ENCODE data around the gene NCL. TPM values are rescaled to one million over a fixed set of nuclear protein-coding genes. Genes with fewer than 3 reads are reported as not detected.

NCL gene
- total and polyA plus RNA-seq, 2 donors from 2014 or later, result 191 to 382 TPM

DNA sequence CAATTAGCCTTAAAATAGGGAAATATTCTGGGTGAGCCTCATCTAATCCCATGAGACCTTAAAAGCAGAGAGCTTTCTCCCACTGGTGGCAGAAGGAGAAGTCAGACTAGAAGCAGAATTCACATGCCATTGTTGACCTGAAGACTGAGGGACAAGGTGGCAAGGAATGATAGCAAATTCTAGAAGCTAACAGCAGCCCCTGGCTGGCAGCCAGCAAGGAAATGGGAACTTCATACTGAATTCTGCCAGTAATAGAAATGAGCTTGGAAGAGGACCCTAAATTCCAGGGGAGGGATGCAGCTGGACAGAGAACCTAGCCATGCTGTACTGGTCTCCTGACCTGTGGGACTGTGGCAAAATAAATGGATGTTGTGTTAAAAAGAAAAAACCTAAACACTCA is 49.3 kb downstream of the NCL start:
- no peaks in the 10 kb centered on the region for H3K9me3 ChIP-seq (ENCODE audit: control insufficient read depth in 2 of 3, insufficient read depth in 1 of 3, low read length in 3 of 3)
- H3K4me1 ChIP-seq (ENCODE audit: control insufficient read depth in 2 of 3, insufficient read depth in 2 of 3, low read depth in 1 of 3, low read length in 3 of 3), result peaks cover 0 to 11% (median 0%) of the 10 kb centered on the region in 3 donors
- TF ChIP-seq, protein P1, sequence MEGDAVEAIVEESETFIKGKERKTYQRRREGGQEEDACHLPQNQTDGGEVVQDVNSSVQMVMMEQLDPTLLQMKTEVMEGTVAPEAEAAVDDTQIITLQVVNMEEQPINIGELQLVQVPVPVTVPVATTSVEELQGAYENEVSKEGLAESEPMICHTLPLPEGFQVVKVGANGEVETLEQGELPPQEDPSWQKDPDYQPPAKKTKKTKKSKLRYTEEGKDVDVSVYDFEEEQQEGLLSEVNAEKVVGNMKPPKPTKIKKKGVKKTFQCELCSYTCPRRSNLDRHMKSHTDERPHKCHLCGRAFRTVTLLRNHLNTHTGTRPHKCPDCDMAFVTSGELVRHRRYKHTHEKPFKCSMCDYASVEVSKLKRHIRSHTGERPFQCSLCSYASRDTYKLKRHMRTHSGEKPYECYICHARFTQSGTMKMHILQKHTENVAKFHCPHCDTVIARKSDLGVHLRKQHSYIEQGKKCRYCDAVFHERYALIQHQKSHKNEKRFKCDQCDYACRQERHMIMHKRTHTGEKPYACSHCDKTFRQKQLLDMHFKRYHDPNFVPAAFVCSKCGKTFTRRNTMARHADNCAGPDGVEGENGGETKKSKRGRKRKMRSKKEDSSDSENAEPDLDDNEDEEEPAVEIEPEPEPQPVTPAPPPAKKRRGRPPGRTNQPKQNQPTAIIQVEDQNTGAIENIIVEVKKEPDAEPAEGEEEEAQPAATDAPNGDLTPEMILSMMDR (IDR thresholded peaks at IDR 0.05; ENCODE audit: borderline replicate concordance, extremely low read depth, insufficient read depth), result no peak
- FAIRE-seq (no peak), DNase-seq (peak in 1 of 5 donors; percentile 23)
- H3K36me3 ChIP-seq (ENCODE audit: control insufficient read depth in 2 of 3, insufficient read depth in 3 of 3, low read length in 3 of 3), result no peaks in the 10 kb centered on the region
- no peak overlapping the region for H3K9ac ChIP-seq (ENCODE audit: low read length in 3 of 3)
- no peaks in the 10 kb centered on the region for H3K27me3 ChIP-seq (ENCODE audit: control insufficient read depth, insufficient read depth, low read length)
- no peak overlapping the region for H3K27ac ChIP-seq (ENCODE audit: low read depth in 2 of 2, low read length in 2 of 2)
- intact Hi-C loops (cut with DNase I), result no loop called here
- H3K4me3 ChIP-seq (ENCODE audit: low read length in 3 of 3), result no peak overlapping the region

DNA sequence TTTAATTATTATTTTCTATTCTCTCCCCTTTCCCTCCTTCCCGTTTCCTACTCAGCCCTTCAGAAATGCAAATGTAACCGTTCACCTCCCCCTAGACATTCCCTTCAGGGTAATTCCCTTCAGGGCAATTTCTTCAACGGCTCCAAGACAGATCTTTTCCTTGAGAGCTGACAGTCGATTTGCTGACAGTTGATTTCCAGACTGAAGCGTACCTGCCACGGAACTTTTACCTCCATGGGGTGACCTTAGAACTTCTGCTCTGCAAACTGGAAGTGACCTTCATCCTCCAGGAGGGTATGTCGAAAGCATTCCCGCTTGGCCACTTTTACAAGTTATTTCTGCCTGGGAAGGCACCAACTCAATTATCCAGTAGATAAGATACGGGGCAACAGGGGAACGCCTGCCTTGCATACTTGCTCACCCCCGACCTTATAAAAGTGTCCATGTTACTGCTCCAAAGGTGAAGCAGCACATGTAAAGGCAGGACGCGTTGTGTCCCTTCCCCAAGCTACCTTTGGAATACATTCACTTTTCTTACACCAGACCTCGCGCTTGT is 50.3 kb downstream of the NCL start:
- H3K9me3 ChIP-seq (ENCODE audit: control insufficient read depth in 2 of 3, insufficient read depth in 1 of 3, low read length in 3 of 3), result no peaks in the 10 kb centered on the region
- H3K27ac ChIP-seq (ENCODE audit: low read depth in 2 of 2, low read length in 2 of 2), result no peak overlapping the region
- no peak for FAIRE-seq
- peak in 1 of 5 donors; percentile 1 for DNase-seq
- H3K36me3 ChIP-seq (ENCODE audit: control insufficient read depth in 2 of 3, insufficient read depth in 3 of 3, low read length in 3 of 3), result no peaks in the 10 kb centered on the region
- no peak overlapping the region for H3K9ac ChIP-seq (ENCODE audit: low read length in 3 of 3)
- TF ChIP-seq, protein P1 (IDR thresholded peaks at IDR 0.05; ENCODE audit: borderline replicate concordance, extremely low read depth, insufficient read depth), result no peak
- intact Hi-C loops (cut with DNase I), result no loop called here
- H3K4me3 ChIP-seq (ENCODE audit: low read length in 3 of 3), result no peak overlapping the region
- H3K4me1 ChIP-seq (ENCODE audit: control insufficient read depth in 2 of 3, insufficient read depth in 2 of 3, low read depth in 1 of 3, low read length in 3 of 3), result peaks cover 0 to 11% (median 0%) of the 10 kb centered on the region in 3 donors
- H3K27me3 ChIP-seq (ENCODE audit: control insufficient read depth, insufficient read depth, low read length), result no peaks in the 10 kb centered on the region

DNA sequence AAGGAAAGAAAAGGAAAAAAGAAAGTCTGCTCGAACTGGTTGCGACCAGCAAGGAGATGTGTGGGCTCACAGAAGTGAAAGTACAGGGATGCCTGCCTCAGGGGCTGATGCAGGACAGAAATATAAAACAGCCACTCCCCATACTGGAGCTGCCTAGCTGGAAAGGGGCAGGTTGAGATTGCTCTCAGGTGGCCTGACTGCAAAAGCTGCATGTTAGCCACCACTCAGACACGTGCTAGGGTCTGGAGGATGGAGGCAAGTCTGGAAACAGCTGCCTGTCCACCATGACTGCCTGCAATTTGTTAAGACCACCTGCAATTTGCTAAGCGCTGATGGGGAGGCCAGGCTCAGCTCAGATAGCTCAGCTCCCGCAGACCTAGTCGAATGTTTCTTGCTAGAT is 50.8 kb downstream of the NCL start:
- Histone ChIP-seq H3K9ac (ENCODE audit: low read length in 3 of 3) (no peak overlapping the region), H3K27me3 (ENCODE audit: control insufficient read depth, insufficient read depth, low read length) (no peaks in the 10 kb centered on the region), H3K4me3 (ENCODE audit: low read length in 3 of 3) (no peak overlapping the region), H3K9me3 (ENCODE audit: control insufficient read depth in 2 of 3, insufficient read depth in 1 of 3, low read length in 3 of 3) (no peaks in the 10 kb centered on the region), H3K4me1 (ENCODE audit: control insufficient read depth in 2 of 3, insufficient read depth in 2 of 3, low read depth in 1 of 3, low read length in 3 of 3) (peaks cover 0 to 11% (median 0%) of the 10 kb centered on the region in 3 donors), H3K27ac (ENCODE audit: low read depth in 2 of 2, low read length in 2 of 2) (no peak overlapping the region), H3K36me3 (ENCODE audit: control insufficient read depth in 2 of 3, insufficient read depth in 3 of 3, low read length in 3 of 3) (no peaks in the 10 kb centered on the region)
- intact Hi-C loops (cut with DNase I), result no loop called here
- FAIRE-seq (no peak), DNase-seq (peak in 1 of 5 donors; percentile 45)
- TF ChIP-seq, protein P1 (IDR thresholded peaks at IDR 0.05; ENCODE audit: borderline replicate concordance, extremely low read depth, insufficient read depth), result no peak

DNA sequence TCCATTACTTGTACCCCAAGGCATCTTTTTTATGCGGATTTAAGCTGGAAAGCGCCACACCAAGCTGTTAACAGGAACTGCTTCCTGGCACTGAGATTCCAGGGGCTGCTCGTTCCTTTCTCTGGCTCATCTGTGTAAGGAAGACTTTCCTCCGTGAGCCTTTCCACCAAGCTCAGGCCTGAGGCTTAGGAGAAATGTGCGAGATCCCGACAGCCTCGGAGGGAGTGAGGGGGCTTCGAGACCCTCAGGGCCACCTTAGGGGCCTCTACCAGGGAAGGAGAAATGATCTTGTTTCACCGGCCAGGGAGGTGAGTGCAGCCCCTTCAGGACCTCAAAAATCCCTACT is 51.7 kb downstream of the NCL start:
- Histone ChIP-seq H3K9me3 (ENCODE audit: control insufficient read depth in 2 of 3, insufficient read depth in 1 of 3, low read length in 3 of 3) (no peaks in the 10 kb centered on the region), H3K27ac (ENCODE audit: low read depth in 2 of 2, low read length in 2 of 2) (peak overlapping the region in 1 of 2 donors; percentile 85), H3K9ac (ENCODE audit: low read length in 3 of 3) (peak overlapping the region in 1 of 3 donors; percentile 61), H3K36me3 (ENCODE audit: control insufficient read depth in 2 of 3, insufficient read depth in 3 of 3, low read length in 3 of 3) (no peaks in the 10 kb centered on the region), H3K27me3 (ENCODE audit: control insufficient read depth, insufficient read depth, low read length) (no peaks in the 10 kb centered on the region), H3K4me1 (ENCODE audit: control insufficient read depth in 2 of 3, insufficient read depth in 2 of 3, low read depth in 1 of 3, low read length in 3 of 3) (peaks cover 0 to 11% (median 0%) of the 10 kb centered on the region in 3 donors), H3K4me3 (ENCODE audit: low read length in 3 of 3) (peak overlapping the region; percentile 12 to 61 (median 36))
- TF ChIP-seq, protein P1 (IDR thresholded peaks at IDR 0.05; ENCODE audit: borderline replicate concordance, extremely low read depth, insufficient read depth), result no peak
- intact Hi-C loops (cut with DNase I), result no loop called here
- no peak for FAIRE-seq
- DNase-seq, result no peak
